Type B pancreatic cell (in vitro differentiated cells): ENCODE results near the gene PML. TPM values are rescaled to one million over a fixed set of nuclear protein-coding genes. Genes with fewer than 3 reads are reported as not detected.

Experiments used
- DNase-seq: peaks from one replicate; pipeline ENCODE4 v3.0.0; 2021; ENCODE audit warnings: mixed read lengths; ENCODE audit not compliant: unreplicated experiment; ENCODE audit errors: extremely low spot score
- H3K27ac Mint-ChIP-seq: 2 replicates; pipeline ENCODE4 v1.8.0; 2021; ENCODE audit warnings: mild to moderate bottlenecking, mixed read lengths
- H3K27me3 Mint-ChIP-seq: 2 replicates; pipeline ENCODE4 v1.8.0; 2021; ENCODE audit warnings: mixed read lengths
- H3K36me3 Mint-ChIP-seq: 2 replicates; pipeline ENCODE4 v1.8.0; 2021; ENCODE audit warnings: mixed read lengths
- H3K4me1 Mint-ChIP-seq: one replicate; pipeline ENCODE4 v1.8.0; 2021; ENCODE audit warnings: mixed read lengths; ENCODE audit not compliant: unreplicated experiment
- H3K4me3 Mint-ChIP-seq: 2 replicates; pipeline ENCODE4 v1.8.0; 2021; ENCODE audit warnings: mild to moderate bottlenecking, mixed read lengths
- H3K9me3 Mint-ChIP-seq: 2 replicates; pipeline ENCODE4 v1.8.0; 2021; ENCODE audit warnings: mixed read lengths
- total RNA-seq: library from RNA; stranded (reverse); gene quantifications from 2 replicates; pipeline ENCODE4 v1.2.1, GENCODE V29; 2021; ENCODE audit warnings: low replicate concordance
- TF ChIP-seq, protein P1 (sequence below): fragments of 200-600 bp; sonication (generic); conservative IDR thresholded peaks from 2 replicates; pipeline ENCODE4 v1.5.0; 2021; ENCODE audit warnings: antibody characterized with exemption, mild to moderate bottlenecking

Gene PML
- total RNA-seq, 1 donor from 2014 or later = 29.8 TPM

GRCh38 chr15:74022706-74023470 is 28.4 kb downstream of the PML start:
- no peak for DNase-seq
- no peaks in the 10 kb centered on the region for H3K9me3 Mint-ChIP-seq
- no peaks in the 10 kb centered on the region for H3K27me3 Mint-ChIP-seq
- no peak overlapping the region for H3K4me3 Mint-ChIP-seq
- H3K4me1 Mint-ChIP-seq = no peaks in the 10 kb centered on the region
- H3K27ac Mint-ChIP-seq = no peak overlapping the region
- peaks cover 14% of the 10 kb centered on the region for H3K36me3 Mint-ChIP-seq
- TF ChIP-seq, protein P1, sequence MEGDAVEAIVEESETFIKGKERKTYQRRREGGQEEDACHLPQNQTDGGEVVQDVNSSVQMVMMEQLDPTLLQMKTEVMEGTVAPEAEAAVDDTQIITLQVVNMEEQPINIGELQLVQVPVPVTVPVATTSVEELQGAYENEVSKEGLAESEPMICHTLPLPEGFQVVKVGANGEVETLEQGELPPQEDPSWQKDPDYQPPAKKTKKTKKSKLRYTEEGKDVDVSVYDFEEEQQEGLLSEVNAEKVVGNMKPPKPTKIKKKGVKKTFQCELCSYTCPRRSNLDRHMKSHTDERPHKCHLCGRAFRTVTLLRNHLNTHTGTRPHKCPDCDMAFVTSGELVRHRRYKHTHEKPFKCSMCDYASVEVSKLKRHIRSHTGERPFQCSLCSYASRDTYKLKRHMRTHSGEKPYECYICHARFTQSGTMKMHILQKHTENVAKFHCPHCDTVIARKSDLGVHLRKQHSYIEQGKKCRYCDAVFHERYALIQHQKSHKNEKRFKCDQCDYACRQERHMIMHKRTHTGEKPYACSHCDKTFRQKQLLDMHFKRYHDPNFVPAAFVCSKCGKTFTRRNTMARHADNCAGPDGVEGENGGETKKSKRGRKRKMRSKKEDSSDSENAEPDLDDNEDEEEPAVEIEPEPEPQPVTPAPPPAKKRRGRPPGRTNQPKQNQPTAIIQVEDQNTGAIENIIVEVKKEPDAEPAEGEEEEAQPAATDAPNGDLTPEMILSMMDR = no peak

GRCh38 chr15:74024687-74025086 is 30.2 kb downstream of the PML start:
- H3K27me3 Mint-ChIP-seq = no peaks in the 10 kb centered on the region
- DNase-seq = no peak
- no peaks in the 10 kb centered on the region for H3K4me1 Mint-ChIP-seq
- TF ChIP-seq, protein P1 = no peak
- H3K9me3 Mint-ChIP-seq = no peaks in the 10 kb centered on the region
- H3K4me3 Mint-ChIP-seq = no peak overlapping the region
- H3K36me3 Mint-ChIP-seq = peaks cover 18% of the 10 kb centered on the region
- H3K27ac Mint-ChIP-seq = no peak overlapping the region

GRCh38 chr15:74025436-74025835 is 30.9 kb downstream of the PML start:
- Mint-ChIP-seq H3K27ac (no peak overlapping the region), H3K9me3 (no peaks in the 10 kb centered on the region), H3K4me1 (no peaks in the 10 kb centered on the region), H3K27me3 (no peaks in the 10 kb centered on the region), H3K36me3 (peaks cover 16% of the 10 kb centered on the region), H3K4me3 (no peak overlapping the region)
- no peak for DNase-seq
- TF ChIP-seq, protein P1 = no peak

DNA sequence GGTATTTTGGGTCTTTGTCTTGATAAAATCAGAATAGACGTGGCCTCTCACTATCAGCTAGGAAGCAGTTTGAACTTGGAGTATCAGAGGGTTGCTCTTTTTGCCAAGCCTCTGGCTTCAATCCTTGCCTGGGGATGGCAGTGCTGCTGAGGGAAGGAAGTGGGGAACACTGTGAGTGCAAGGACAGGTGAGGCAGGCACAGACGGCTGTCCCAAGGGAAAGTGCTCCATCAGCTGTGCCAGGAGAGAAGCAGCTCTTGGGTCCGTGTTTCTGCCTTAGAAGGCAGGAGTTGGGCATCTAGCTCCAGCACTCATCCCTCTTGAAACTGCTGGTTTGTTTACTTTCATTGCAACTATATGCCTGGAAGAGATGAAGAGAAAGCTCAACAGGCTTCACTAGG is 33.2 kb downstream of the PML start:
- Mint-ChIP-seq H3K36me3 (peaks cover 8% of the 10 kb centered on the region), H3K4me3 (no peak overlapping the region), H3K27ac (no peak overlapping the region), H3K27me3 (no peaks in the 10 kb centered on the region), H3K9me3 (no peaks in the 10 kb centered on the region), H3K4me1 (no peaks in the 10 kb centered on the region)
- no peak for DNase-seq
- TF ChIP-seq, protein P1 = no peak

GRCh38 chr15:74028646-74029045 is 34.1 kb downstream of the PML start:
- TF ChIP-seq, protein P1 = no peak
- Mint-ChIP-seq H3K27me3 (no peaks in the 10 kb centered on the region), H3K27ac (no peak overlapping the region), H3K9me3 (no peaks in the 10 kb centered on the region), H3K4me1 (no peaks in the 10 kb centered on the region), H3K4me3 (no peak overlapping the region), H3K36me3 (peaks cover 8% of the 10 kb centered on the region)
- no peak for DNase-seq
